ENCODE data around the gene TEX51. TPM values are rescaled to one million over a fixed set of nuclear protein-coding genes. Genes with fewer than 3 reads are reported as not detected.

TEX51 gene
- total and polyA plus RNA-seq, 2 donors (not counting 3 experiments of a cell fraction or from before 2014, with no cell fraction given) = not detected

- H3K27ac ChIP-seq (ENCODE audit: insufficient read depth, low read depth, low read length) = no peak overlapping the region
- no peak for DNase-seq (ENCODE audit: low read depth, low spot score)
- POLR2A ChIA-PET = no interaction called here
- BruUV-seq (replicated peaks) = no TSS peak
- no peaks in the 10 kb centered on the region for H4K20me1 ChIP-seq (replicated peaks; ENCODE audit: control insufficient read depth, extremely low read depth, insufficient read depth, low read length)
- dilution Hi-C loops (cut with MboI; ENCODE audit: extremely low pct_ligation_motif_present, low sequenced_read_pairs) (no loop called here), intact Hi-C loops (cut with micrococcal nuclease) (no loop called here)
- no peak overlapping the region for H3K9ac ChIP-seq (replicated peaks; ENCODE audit: extremely low read depth, insufficient read depth, low read length)
- no peaks in the 10 kb centered on the region for H3K9me3 ChIP-seq (replicated peaks; ENCODE audit: control insufficient read depth, insufficient read depth, low read length)
- no peaks in the 10 kb centered on the region for H3K79me2 ChIP-seq (ENCODE audit: control insufficient read depth, insufficient read depth, low read length)
- H3K27me3 ChIP-seq (ENCODE audit: control insufficient read depth in 2 of 2, insufficient read depth in 2 of 2, low read length in 2 of 2) = no peaks in the 10 kb centered on the region
- no peaks in the 10 kb centered on the region for H3K9me1 ChIP-seq (replicated peaks; ENCODE audit: control insufficient read depth, extremely low read depth, insufficient read depth, low read length)
- CTCF ChIA-PET = no interaction called here
- H2AFZ ChIP-seq (ENCODE audit: low read depth, low read length) = no peak overlapping the region
- H3K36me3 ChIP-seq (ENCODE audit: control insufficient read depth in 2 of 2, extremely low read depth in 1 of 2, insufficient read depth in 2 of 2, low read length in 2 of 2) = no peaks in the 10 kb centered on the region
- no peaks in the 10 kb centered on the region for H3K4me1 ChIP-seq (ENCODE audit: control insufficient read depth, extremely low read depth, insufficient read depth, low read length)
- no peak overlapping the region for H3K4me3 ChIP-seq (replicated peaks in 1 of 3; ENCODE audit: insufficient read depth in 1 of 3, low read depth in 1 of 3, low read length in 3 of 3)
- FAIRE-seq = no peak
- H3K4me2 ChIP-seq (ENCODE audit: insufficient read depth, low read length) = no peak overlapping the region
- TF ChIP-seq EZH2 (IDR thresholded peaks at IDR 0.05; ENCODE audit: borderline replicate concordance, low read depth, low read length, severe bottlenecking) = no peak
These were observed 16.3 kb downstream of the TEX51 start for GRCh38 chr2:126914811-126915500.

- intact Hi-C loops (cut with micrococcal nuclease) (no loop called here), dilution Hi-C loops (cut with MboI; ENCODE audit: extremely low pct_ligation_motif_present, low sequenced_read_pairs) (no loop called here)
- CTCF ChIA-PET = no interaction called here
- Histone ChIP-seq H2AFZ (ENCODE audit: low read depth, low read length) (no peak overlapping the region), H3K27ac (ENCODE audit: insufficient read depth, low read depth, low read length) (no peak overlapping the region), H3K79me2 (ENCODE audit: control insufficient read depth, insufficient read depth, low read length) (no peaks in the 10 kb centered on the region), H3K9me1 (replicated peaks; ENCODE audit: control insufficient read depth, extremely low read depth, insufficient read depth, low read length) (no peaks in the 10 kb centered on the region), H3K27me3 (ENCODE audit: control insufficient read depth in 2 of 2, insufficient read depth in 2 of 2, low read length in 2 of 2) (no peaks in the 10 kb centered on the region), H3K9me3 (replicated peaks; ENCODE audit: control insufficient read depth, insufficient read depth, low read length) (no peaks in the 10 kb centered on the region), H3K4me1 (ENCODE audit: control insufficient read depth, extremely low read depth, insufficient read depth, low read length) (no peaks in the 10 kb centered on the region), H3K36me3 (ENCODE audit: control insufficient read depth in 2 of 2, extremely low read depth in 1 of 2, insufficient read depth in 2 of 2, low read length in 2 of 2) (no peaks in the 10 kb centered on the region), H3K9ac (replicated peaks; ENCODE audit: extremely low read depth, insufficient read depth, low read length) (no peak overlapping the region), H3K4me3 (replicated peaks in 1 of 3; ENCODE audit: insufficient read depth in 1 of 3, low read depth in 1 of 3, low read length in 3 of 3) (no peak overlapping the region), H3K4me2 (ENCODE audit: insufficient read depth, low read length) (no peak overlapping the region), H4K20me1 (replicated peaks; ENCODE audit: control insufficient read depth, extremely low read depth, insufficient read depth, low read length) (no peaks in the 10 kb centered on the region)
- TF ChIP-seq MAX (IDR thresholded peaks at IDR 0.05; ENCODE audit: insufficient read depth, insufficient read length) (no peak), MYC (IDR thresholded peaks at IDR 0.05; ENCODE audit: low read depth, low read length) (no peak), FOS (IDR thresholded peaks at IDR 0.05; ENCODE audit: borderline replicate concordance, insufficient read depth, low read length) (no peak), JUN (IDR thresholded peaks at IDR 0.05; ENCODE audit: borderline replicate concordance, insufficient read depth, insufficient read length, low read depth) (no peak), POLR2AphosphoS5 (IDR thresholded peaks at IDR 0.05; ENCODE audit: insufficient read depth, low read depth, low read length) (no peak), POLR2A (IDR thresholded peaks at IDR 0.05; ENCODE audit: low read depth, low read length) (no peak), EZH2 (IDR thresholded peaks at IDR 0.05; ENCODE audit: borderline replicate concordance, low read depth, low read length, severe bottlenecking) (no peak), CTCF (IDR thresholded peaks at IDR 0.05; ENCODE audit: extremely low read depth in 1 of 2, insufficient read depth in 1 of 2, low read depth in 1 of 2, low read length in 2 of 2) (no peak), GATA2 (IDR thresholded peaks at IDR 0.05; ENCODE audit: insufficient read depth, insufficient read length, low read depth, low read length) (no peak)
- no peak for DNase-seq (ENCODE audit: low read depth, low spot score)
- no TSS peak for BruUV-seq (replicated peaks)
- no peak for FAIRE-seq
- POLR2A ChIA-PET = no interaction called here
These were observed 17.2 kb downstream of the TEX51 start for GRCh38 chr2:126915903-126916302.

Measured in endothelial cell of umbilical vein (primary cell).